ENCODE measurements around the gene FBXW2.

DNA sequence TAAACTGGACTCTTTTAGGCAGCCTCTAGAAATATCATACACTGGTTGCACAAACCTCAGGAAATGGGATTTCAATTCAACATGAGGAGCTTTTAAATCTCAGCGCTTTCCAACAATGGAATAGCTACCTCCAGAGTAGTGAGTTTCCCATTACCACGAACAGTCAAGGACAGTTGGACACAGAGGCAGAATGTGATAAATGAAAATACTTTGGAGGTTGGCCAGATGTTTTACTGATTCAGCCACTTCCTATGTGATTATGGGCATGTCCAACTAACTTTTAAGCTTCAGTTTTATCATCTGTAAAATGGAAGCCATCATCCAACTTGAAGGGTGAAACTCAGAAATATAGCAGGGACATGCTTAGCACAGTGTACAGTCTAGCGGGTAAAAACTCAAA lies 2.1 kb downstream of the FBXW2 start:
- no peak for TF ChIP-seq GATA3 (IDR thresholded peaks at IDR 0.05; ENCODE audit: low read depth, low read length)
- TF ChIP-seq GATA2 (IDR thresholded peaks at IDR 0.05; ENCODE audit: low read depth, low read length): no peak

Measured in SH-SY5Y (cell line).